A673 (cell line): ENCODE results near the gene GATAD2B. TPM values are rescaled to one million over a fixed set of nuclear protein-coding genes. Genes with fewer than 3 reads are reported as not detected.
A peak's percentile ranks its signal among the peaks of the same experiment; 100 is the strongest.

Experiments used
- BruUV-seq: library from RNA; stranded (reverse); fragments of 400-500 nt; replicated peaks from 2 replicates; lab custom pipeline; 2021; lab: Mats Ljungman, UMichigan
- CTCF ChIA-PET: fragments of 300-600 bp; sonication (Branson Sonifier 250); formaldehyde crosslinking; loops from one replicate; lab custom pipeline; 2022; ENCODE audit warnings: antibody characterized with exemption; lab: Charles Lee
- POLR2A ChIA-PET: fragments of 300-600 bp; sonication (Branson Sonifier 250); formaldehyde crosslinking; loops from one replicate; lab custom pipeline; 2022; ENCODE audit warnings: antibody characterized with exemption; ENCODE audit not compliant: low non-redundant PET; lab: Charles Lee
- DNase-seq: peaks from one replicate; pipeline ENCODE4 v3.0.0-alpha.2; 2015; ENCODE audit warnings: low spot score
- H3K27ac ChIP-seq: fragments of 200-600 bp; sonication (generic); 2 replicates; pipeline ENCODE4 v1.5.1; 2016; ENCODE audit warnings: mixed run types, low read depth, mild to moderate bottlenecking, mixed read lengths, antibody characterized with exemption, low read length; ENCODE audit not compliant: poor library complexity, severe bottlenecking
- H3K27me3 ChIP-seq: fragments of 200-600 bp; sonication (generic); replicated peaks from 2 replicates; pipeline ENCODE4 v1.6.1; 2017; ENCODE audit warnings: mixed run types, low read depth, mild to moderate bottlenecking, mixed read lengths, antibody characterized with exemption, low read length; ENCODE audit not compliant: insufficient read depth, poor library complexity
- H3K36me3 ChIP-seq: fragments of 200-600 bp; sonication (generic); 2 replicates; pipeline ENCODE4 v1.6.1; 2016; ENCODE audit warnings: mixed run types, mild to moderate bottlenecking, mixed read lengths, antibody characterized with exemption, low read length; ENCODE audit not compliant: insufficient read depth, poor library complexity, severe bottlenecking
- H3K4me1 ChIP-seq: fragments of 200-600 bp; sonication (generic); 2 replicates; pipeline ENCODE4 v1.6.1; 2017; ENCODE audit warnings: mixed run types, mild to moderate bottlenecking, mixed read lengths, antibody characterized with exemption, low read length; ENCODE audit not compliant: insufficient read depth, poor library complexity, severe bottlenecking
- H3K4me3 ChIP-seq: fragments of 200-600 bp; sonication (generic); 2 replicates; pipeline ENCODE4 v1.5.1; 2016; ENCODE audit warnings: low read depth, mixed run types, mild to moderate bottlenecking, mixed read lengths, low read length; ENCODE audit not compliant: poor library complexity, severe bottlenecking
- H3K9me3 ChIP-seq: fragments of 200-600 bp; sonication (generic); 2 replicates; pipeline ENCODE4 v1.6.1; 2016; ENCODE audit warnings: mixed run types, low read depth, mild to moderate bottlenecking, mixed read lengths, antibody characterized with exemption, low read length; ENCODE audit not compliant: poor library complexity, severe bottlenecking
- EZH2 ChIP-seq: fragments of 200-600 bp; sonication (generic); IDR thresholded peaks from 2 replicates; pipeline ENCODE4 v1.6.1; 2017; ENCODE audit warnings: borderline replicate concordance, low read depth, mild to moderate bottlenecking, mixed read lengths, antibody characterized with exemption, low read length; ENCODE audit not compliant: poor library complexity, severe bottlenecking
- intact Hi-C: fragments of 100-400 bp; cut with micrococcal nuclease; formaldehyde crosslinking; loops from one replicate; pipeline ENCODE4 v1.10.0; 2022; ENCODE audit not compliant: unreplicated experiment
- total RNA-seq: library from RNA; stranded (reverse); gene quantifications from 2 replicates; pipeline ENCODE4 v1.2.3, GENCODE V29; 2021
- TF ChIP-seq, protein P1 (sequence below): fragments of 300-800, 200-600 bp; sonication (generic); conservative IDR thresholded peaks from 2 replicates; pipeline ENCODE4 v1.5.1; 2017; ENCODE audit warnings: low read depth, mild to moderate bottlenecking, antibody characterized with exemption, low read length, moderate library complexity, mixed read lengths

GATAD2B gene
- total RNA-seq, 1 experiment from 2014 or later: 58.8 TPM

DNA sequence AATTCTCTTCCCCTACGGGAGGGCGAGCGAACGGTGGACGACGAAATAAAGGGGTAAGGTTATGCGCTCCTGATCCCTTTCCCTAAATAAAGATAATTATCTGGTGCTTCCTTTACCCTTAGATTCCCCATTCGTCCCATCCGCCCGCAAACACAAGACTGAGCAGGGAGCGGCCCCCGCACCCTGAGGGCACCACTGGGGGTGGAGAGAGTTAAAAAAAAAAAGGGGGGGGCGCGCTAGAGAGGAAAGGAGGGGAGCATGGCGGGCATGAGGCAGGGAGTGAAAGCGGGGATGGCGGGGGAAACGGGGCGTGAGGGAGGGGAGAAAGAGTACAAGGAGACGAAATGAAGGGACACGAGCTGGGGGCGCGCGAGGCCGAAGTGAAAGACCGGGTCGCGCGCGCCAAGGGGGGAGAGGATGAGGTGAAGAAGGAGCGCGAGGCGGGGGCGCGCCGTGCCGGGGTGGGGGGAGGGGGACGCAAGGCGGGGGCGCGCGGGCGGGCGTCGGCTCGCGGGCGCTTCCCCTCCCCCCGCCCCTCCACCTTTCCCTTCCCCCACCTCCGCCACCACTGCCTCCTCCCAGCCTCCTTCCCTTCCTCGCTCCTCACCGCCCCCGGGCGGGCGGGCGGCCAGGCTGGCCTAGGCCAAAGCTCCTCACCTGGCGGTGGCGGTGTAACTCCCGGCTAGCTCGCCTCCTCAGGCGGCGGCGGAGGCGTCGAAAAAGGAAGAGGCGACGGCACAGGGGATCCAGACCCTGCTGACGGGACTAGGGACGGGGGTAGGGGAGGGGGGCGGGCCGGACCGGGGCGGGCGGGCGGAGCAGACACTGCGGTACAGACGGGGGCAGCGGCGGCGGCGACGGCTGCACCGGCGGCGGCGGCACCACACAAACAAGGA, 448 bp downstream of the GATAD2B start:
- intact Hi-C loops: loop anchor here (5.0 kb wide), 1 partner anchor 100 kb away; no protein-coding TSS in a partner anchor
- no peaks in the 10 kb centered on the region for H3K9me3 ChIP-seq
- CTCF ChIA-PET: interaction anchor here (0.5 to 0.9 kb wide), 3 partner anchors 24 to 107 kb away, joined by 3 to 5 read pairs (median 4); partner anchors contain the start of gene DENND4B
- H3K27me3 ChIP-seq: no peaks in the 10 kb centered on the region
- BruUV-seq: no TSS peak
- peak; percentile 78 for DNase-seq
- TF ChIP-seq, protein P1, sequence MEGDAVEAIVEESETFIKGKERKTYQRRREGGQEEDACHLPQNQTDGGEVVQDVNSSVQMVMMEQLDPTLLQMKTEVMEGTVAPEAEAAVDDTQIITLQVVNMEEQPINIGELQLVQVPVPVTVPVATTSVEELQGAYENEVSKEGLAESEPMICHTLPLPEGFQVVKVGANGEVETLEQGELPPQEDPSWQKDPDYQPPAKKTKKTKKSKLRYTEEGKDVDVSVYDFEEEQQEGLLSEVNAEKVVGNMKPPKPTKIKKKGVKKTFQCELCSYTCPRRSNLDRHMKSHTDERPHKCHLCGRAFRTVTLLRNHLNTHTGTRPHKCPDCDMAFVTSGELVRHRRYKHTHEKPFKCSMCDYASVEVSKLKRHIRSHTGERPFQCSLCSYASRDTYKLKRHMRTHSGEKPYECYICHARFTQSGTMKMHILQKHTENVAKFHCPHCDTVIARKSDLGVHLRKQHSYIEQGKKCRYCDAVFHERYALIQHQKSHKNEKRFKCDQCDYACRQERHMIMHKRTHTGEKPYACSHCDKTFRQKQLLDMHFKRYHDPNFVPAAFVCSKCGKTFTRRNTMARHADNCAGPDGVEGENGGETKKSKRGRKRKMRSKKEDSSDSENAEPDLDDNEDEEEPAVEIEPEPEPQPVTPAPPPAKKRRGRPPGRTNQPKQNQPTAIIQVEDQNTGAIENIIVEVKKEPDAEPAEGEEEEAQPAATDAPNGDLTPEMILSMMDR: 0 out of 2 replicates have a peak, but pooled peaks have one; percentile 24
- no peak for TF ChIP-seq EZH2
- H3K4me1 ChIP-seq: peaks cover 27% of the 10 kb centered on the region
- POLR2A ChIA-PET: interaction anchor here (0.6 kb wide), 1 partner anchor 44 kb away, joined by 6 read pairs; no protein-coding TSS in a partner anchor
- H3K27ac ChIP-seq: peak overlapping the region; percentile 77
- H3K36me3 ChIP-seq: no peaks in the 10 kb centered on the region
- H3K4me3 ChIP-seq: peak overlapping the region; percentile 75

DNA sequence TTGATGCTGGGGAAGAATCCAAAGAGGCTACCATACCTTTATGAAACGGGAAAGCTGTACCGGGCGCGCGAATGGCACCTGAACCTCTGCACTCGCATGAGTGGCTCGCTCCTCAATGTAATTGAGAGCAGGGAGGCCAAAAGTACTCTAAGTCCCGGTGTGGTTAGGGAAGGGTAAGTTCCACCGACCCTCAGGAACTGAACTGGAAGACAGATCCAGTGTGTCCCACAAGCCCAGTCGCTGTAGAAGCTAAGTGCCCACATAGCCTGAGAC, 1.0 kb downstream of the GATAD2B start:
- Histone ChIP-seq H3K27ac (peak overlapping the region; percentile 77), H3K27me3 (no peaks in the 10 kb centered on the region), H3K4me1 (peaks cover 27% of the 10 kb centered on the region), H3K4me3 (peak overlapping the region; percentile 75), H3K36me3 (no peaks in the 10 kb centered on the region), H3K9me3 (no peaks in the 10 kb centered on the region)
- no peak for DNase-seq
- TSS peak; percentile 41 for BruUV-seq
- no peak for TF ChIP-seq EZH2
- TF ChIP-seq, protein P1: no peak
- intact Hi-C loops: loop anchor here (2.0 to 5.0 kb wide), 2 partner anchors 65 to 99 kb away; partner anchors contain the start of gene RAB13
- ChIA-PET POLR2A (no interaction called here), CTCF (interaction anchor here (0.9 kb wide), 1 partner anchor 25 kb away, joined by 5 read pairs; the partner anchor contains the start of gene DENND4B)

DNA sequence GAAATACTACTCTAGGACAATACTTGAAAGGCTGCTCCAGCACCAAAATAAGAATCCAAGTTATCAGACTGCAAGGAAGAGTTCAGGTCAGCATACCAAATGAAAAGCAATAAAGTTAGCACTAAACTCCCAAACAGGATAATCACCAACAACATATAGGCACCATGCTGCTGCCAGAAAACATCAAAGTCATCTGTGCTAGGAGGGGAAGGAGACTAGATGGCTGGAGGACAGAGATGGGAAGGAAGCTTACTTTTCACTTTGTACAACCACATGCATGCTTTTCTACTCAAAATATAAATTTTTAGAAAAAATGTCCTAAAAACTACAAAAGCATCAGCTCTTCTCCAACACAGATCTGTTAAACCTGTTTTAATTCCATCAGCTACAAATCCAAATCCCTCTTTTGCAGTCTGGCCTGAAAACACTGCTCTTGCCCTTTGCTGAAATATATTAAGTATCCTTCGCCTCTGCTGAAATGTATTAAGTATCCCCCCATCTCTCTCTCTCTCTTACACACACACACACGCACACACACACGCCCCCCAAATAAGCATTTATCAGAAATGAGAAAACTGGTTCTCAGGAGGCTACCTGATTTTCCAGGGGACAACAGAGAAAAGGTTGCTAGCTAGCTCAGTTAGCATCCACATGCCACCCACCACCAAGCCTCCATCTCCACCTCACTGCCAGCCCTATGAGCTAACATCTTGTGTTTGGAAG, 1.5 kb downstream of the GATAD2B start:
- POLR2A ChIA-PET: interaction anchor here (0.7 kb wide), 1 partner anchor 17 kb away, joined by 3 read pairs; no protein-coding TSS in a partner anchor
- Histone ChIP-seq H3K27ac (peak overlapping the region; percentile 77), H3K9me3 (no peaks in the 10 kb centered on the region), H3K27me3 (no peaks in the 10 kb centered on the region), H3K4me1 (peaks cover 27% of the 10 kb centered on the region), H3K4me3 (peak overlapping the region; percentile 75), H3K36me3 (peaks cover under 1% of the 10 kb centered on the region)
- intact Hi-C loops: loop anchor here (2.0 to 5.0 kb wide), 2 partner anchors 66 to 99 kb away; partner anchors contain the start of gene RAB13
- no peak for TF ChIP-seq EZH2
- TF ChIP-seq, protein P1: no peak
- CTCF ChIA-PET: no interaction called here
- no TSS peak for BruUV-seq
- DNase-seq: no peak
